GM19397 (cell line): Measurements from ENCODE around the gene TMEM131L.
"Not testable (repeated sequence)": the region's sequence is repeated elsewhere in the genome, so short reads cannot be mapped to it uniquely, and the experiment has no call there.

ENCODE experiments used
- ATAC-seq: cut with Tn5 transposase; IDR thresholded peaks from one replicate; pipeline ENCODE4 v1.9.1; 2021; ENCODE audit warnings: mild to moderate bottlenecking, moderate library complexity; ENCODE audit not compliant: unreplicated experiment

The TMEM131L gene

GRCh38 chr4:153602758-153603157 is 136.6 kb downstream of the TMEM131L start:
- ATAC-seq: no peak

DNA sequence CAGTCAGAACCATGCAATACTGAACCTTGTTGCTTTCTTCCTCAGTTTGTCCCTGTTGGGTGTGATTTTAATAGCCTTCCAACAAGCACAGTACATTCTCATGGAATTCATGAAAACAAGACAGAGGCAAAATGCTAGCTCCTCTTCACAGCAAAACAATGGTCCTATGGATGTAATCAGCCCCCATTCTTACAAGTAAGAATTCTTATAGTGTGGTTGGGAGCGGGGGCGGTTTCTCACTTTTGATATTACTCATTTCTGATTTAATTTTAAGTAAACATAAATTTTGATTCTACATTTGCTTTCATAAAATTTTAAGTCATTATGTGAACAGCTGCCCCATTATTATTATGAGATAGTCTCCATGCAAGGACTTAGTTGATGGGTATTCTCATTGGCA is 137.1 kb downstream of the TMEM131L start:
- ATAC-seq: no peak

- no peak for ATAC-seq
These were observed 137.7 kb downstream of the TMEM131L start for GRCh38 chr4:153603835-153604234.

GRCh38 chr4:153609070-153609469 is 142.9 kb downstream of the TMEM131L start:
- not testable (repeated sequence) for ATAC-seq

- ATAC-seq: no peak
These were observed 144.6 kb downstream of the TMEM131L start for GRCh38 chr4:153610623-153611376.

- ATAC-seq: no peak
These were observed 145.5 kb downstream of the TMEM131L start for GRCh38 chr4:153611679-153612078.

GRCh38 chr4:153612878-153613277 is 146.7 kb downstream of the TMEM131L start:
- no peak for ATAC-seq

DNA sequence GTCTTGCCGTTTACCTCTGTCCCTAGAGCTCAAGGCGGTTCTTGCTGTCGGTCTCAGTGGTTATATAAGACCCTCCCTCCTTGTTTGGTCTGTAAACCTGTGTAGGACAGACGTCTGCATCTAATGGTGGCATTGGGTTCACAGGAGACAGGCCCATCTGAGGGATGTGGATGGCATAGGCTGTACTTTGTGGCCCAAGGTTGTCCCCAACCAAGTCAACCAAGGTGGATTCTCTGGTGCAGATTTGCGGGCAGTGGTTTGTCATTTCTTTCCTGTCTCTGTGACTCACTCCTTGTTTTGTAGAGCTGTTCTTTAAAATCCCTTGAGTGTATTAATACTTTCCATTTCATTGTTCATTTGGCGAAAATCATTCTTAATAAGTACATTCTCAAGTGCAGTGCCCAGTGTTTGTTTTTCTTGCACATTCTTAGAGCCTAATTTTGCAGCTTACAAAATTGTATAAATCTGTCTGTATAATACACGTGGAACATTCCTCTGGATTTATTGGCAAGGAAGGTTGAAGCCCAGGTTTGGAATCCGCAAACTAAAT is 149.9 kb downstream of the TMEM131L start:
- no peak for ATAC-seq

DNA sequence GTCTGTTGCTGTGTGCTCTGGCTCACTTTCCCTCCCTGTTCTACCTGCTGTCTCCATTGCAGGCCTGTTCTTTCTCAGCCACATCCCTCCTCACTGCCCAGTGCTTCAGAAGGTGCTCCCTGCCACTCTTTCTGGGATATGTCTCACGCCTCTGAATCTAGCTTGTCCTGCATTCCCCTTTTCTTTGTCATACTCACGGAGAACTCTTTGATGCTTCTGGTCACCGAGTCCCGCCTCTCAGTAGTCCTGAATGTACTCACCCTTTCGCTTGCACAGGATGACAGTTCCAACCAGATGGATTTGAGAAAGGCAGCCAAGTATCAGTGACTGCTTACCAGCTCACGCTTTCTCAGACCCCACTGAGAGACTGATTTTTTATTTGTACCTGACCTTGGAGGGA is 152.7 kb downstream of the TMEM131L start:
- ATAC-seq: no peak

GRCh38 chr4:153619811-153620210 is 153.7 kb downstream of the TMEM131L start:
- ATAC-seq: no peak

DNA sequence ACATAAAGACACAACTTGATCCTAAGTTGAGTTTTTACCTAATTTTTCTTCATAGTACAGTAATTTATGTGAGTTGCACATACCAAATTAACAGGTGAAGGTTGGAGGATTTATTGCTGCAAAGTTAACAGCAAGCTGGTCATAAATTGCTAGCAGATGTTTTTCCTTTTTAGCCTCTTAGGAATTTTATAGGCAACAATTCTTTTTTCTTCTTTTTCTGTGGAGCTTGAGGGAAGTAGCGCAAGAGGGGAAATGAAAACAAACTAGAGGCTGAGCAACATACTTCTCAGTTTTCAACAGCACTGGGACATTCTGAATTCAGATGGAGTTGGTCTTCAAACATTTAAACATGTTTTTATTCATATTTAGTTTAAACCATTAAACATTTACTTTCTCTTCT is 154.2 kb downstream of the TMEM131L start:
- ATAC-seq: no peak

DNA sequence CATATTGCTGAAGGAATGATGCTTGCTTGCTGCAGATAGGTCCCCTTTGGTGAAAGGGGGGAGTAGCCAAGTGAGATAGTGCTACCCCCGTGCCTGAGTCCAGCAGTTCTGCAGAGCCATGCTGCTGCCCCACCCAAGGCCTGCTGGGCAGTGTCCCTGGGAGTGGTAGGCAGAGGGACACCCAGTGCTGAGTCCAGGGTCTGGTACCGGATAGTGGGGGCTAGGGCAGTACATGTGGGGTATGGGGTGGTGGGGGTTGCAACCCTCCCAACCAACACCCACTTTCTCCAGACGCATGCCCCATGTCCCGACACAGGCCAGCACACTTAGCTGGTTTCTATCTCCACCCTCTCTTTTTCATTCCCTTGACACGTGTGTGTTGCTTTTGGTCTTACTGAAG is 155.9 kb downstream of the TMEM131L start:
- ATAC-seq: no peak

DNA sequence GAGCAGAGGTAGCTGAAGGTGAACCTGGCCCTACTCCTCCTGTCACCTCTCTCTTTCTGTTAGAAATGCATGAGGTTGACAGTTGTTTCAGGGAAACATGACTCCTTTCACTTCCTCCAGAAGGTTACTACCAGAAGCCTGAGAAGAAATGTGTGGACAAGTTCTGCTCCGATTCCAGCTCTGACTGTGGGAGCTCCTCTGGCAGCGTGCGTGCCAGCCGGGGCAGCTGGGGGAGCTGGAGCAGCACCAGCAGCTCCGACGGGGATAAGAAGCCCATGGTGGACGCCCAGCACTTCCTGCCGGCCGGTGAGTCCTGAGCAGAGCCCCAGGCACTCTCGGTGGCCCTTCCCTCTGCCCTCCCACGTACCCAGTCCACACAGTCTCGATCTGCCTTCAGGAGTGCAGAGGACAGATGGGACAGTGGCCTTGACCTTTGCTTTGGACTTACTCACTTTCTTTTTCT is 156.6 kb downstream of the TMEM131L start:
- no peak for ATAC-seq

GRCh38 chr4:153623491-153623890 is 157.3 kb downstream of the TMEM131L start:
- ATAC-seq: no peak

- ATAC-seq: no peak
These were observed 162.7 kb downstream of the TMEM131L start for GRCh38 chr4:153628796-153629315.

- ATAC-seq: no peak
These were observed 163.6 kb downstream of the TMEM131L start for GRCh38 chr4:153629776-153630175.

- ATAC-seq: no peak
These were observed 168.7 kb downstream of the TMEM131L start for GRCh38 chr4:153634738-153635353.

DNA sequence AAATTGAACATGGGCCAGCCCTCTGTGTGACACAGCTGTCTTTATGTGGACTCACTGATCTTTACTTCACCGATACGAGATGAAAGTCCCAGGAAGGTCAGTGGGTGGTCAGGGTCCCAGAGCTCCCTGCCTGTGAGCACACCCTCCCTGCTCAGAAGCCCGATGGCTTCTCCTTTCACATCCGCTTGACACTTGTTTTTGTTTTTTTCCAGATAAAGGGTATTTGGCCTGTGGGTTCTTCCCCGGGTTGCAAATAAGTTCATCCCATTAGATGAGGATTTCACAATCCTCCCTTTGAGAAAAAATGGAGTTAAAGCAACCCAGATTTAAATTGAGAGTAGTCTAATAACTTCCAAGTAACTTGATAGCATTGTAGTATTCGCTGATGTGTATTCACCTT is 169.7 kb downstream of the TMEM131L start:
- ATAC-seq: no peak

GRCh38 chr4:153637201-153637600 is 171.0 kb downstream of the TMEM131L start:
- no peak for ATAC-seq

DNA sequence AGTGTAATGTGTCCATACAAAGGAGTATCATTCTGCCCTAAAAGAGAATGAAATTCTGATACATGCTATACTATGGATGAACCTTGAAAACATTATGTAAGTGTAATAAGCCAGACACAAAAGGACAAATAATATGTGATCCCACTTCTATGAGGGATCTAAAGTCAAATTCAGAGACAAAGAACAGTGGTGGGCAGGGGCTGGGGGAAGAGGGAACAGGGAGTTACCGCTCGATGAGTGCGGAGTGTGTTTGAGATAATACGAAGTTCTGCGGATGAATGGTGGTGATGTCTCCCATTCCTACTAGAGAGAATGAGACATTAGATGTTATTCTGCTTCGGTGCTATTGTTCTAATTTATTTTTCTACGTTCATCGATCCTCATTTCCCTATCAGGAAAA is 171.9 kb downstream of the TMEM131L start:
- ATAC-seq: no peak

- ATAC-seq: no peak
These were observed 172.8 kb downstream of the TMEM131L start for GRCh38 chr4:153638999-153639398.
